ENCODE measurements around the gene PDE4DIP. TPM values are rescaled to one million over a fixed set of nuclear protein-coding genes. Genes with fewer than 3 reads are reported as not detected.
"Not testable (repeated sequence)": the region's sequence is repeated elsewhere in the genome, so short reads cannot be mapped to it uniquely, and the experiment has no call there.

PDE4DIP gene
- total and polyA plus RNA-seq, 4 experiments from 2014 or later: 10.1 to 115 (median 68.4) TPM

DNA sequence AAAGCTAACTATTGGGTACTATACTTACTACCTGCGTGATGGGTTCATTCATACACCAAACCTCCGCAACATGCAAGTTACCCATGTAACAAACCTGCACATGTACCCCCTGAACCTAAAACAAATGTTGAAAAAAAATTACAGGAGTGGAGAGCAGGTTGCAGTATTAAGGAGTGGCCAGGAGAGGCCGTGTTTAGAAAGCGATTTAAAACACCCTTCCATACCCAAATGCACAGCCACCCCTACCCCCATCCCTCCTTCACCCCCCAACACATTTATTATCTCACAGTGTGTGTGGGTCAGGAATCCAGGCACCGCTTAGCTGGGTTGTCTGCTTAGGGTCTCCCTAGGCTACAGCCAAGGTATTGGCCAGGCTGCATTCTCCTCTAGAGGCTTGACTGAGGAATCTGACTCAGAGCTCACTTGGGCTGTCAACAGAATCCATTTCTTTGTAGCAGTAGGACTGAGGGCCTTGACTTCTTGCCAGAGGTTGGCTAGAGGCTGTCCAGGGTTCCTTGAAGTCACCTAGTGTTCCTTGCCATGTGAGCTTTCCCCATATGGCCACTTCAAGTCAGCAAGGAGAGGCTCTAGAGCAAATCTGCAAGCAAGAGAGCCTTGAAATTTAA lies 67.2 kb downstream of the PDE4DIP start:
- H3K4me1 Mint-ChIP-seq; H3K27me3 ChIP-seq (ENCODE audit: insufficient read depth, low read length); intact Hi-C loops (cut with micrococcal nuclease); DNase-seq; H3K4me3 Mint-ChIP-seq; POLR2A ChIA-PET (ENCODE audit: partially characterized antibody); CTCF ChIA-PET (ENCODE audit: partially characterized antibody); H3K4me1 ChIP-seq (ENCODE audit: insufficient read depth, low read length); H3K9me3 Mint-ChIP-seq; H3K36me3 ChIP-seq (ENCODE audit: insufficient read depth, low read length); H3K27ac ChIP-seq (ENCODE audit: low read depth, low read length); H3K27me3 Mint-ChIP-seq; H3K27ac Mint-ChIP-seq; H3K9me3 ChIP-seq (ENCODE audit: control insufficient read depth in 1 of 2, low read length in 2 of 2); H3K4me3 ChIP-seq (ENCODE audit: low read length in 2 of 2); H3K36me3 Mint-ChIP-seq: not testable (repeated sequence)

GRCh38 chr1:148916222-148916621 lies 72.0 kb downstream of the PDE4DIP start:
- H3K27me3 Mint-ChIP-seq; H3K4me1 Mint-ChIP-seq; H3K27ac ChIP-seq (ENCODE audit: low read depth, low read length); DNase-seq; H3K27me3 ChIP-seq (ENCODE audit: insufficient read depth, low read length); H3K27ac Mint-ChIP-seq; H3K4me3 ChIP-seq (ENCODE audit: low read length in 2 of 2); POLR2A ChIA-PET (ENCODE audit: partially characterized antibody); H3K36me3 ChIP-seq (ENCODE audit: insufficient read depth, low read length); H3K4me3 Mint-ChIP-seq; H3K36me3 Mint-ChIP-seq; H3K9me3 ChIP-seq (ENCODE audit: control insufficient read depth in 1 of 2, low read length in 2 of 2); CTCF ChIA-PET (ENCODE audit: partially characterized antibody); intact Hi-C loops (cut with micrococcal nuclease); H3K4me1 ChIP-seq (ENCODE audit: insufficient read depth, low read length); H3K9me3 Mint-ChIP-seq: not testable (repeated sequence)

GRCh38 chr1:148916695-148917348 lies 72.6 kb downstream of the PDE4DIP start:
- POLR2A ChIA-PET (ENCODE audit: partially characterized antibody); H3K4me3 ChIP-seq (ENCODE audit: low read length in 2 of 2); H3K27me3 ChIP-seq (ENCODE audit: insufficient read depth, low read length); H3K4me1 Mint-ChIP-seq; H3K4me1 ChIP-seq (ENCODE audit: insufficient read depth, low read length); H3K36me3 ChIP-seq (ENCODE audit: insufficient read depth, low read length); H3K9me3 Mint-ChIP-seq; H3K4me3 Mint-ChIP-seq; H3K27ac ChIP-seq (ENCODE audit: low read depth, low read length); intact Hi-C loops (cut with micrococcal nuclease); H3K9me3 ChIP-seq (ENCODE audit: control insufficient read depth in 1 of 2, low read length in 2 of 2); H3K27me3 Mint-ChIP-seq; H3K36me3 Mint-ChIP-seq; DNase-seq; CTCF ChIA-PET (ENCODE audit: partially characterized antibody): not testable (repeated sequence)
- peak overlapping the region in 1 of 7 donors; percentile 53 for H3K27ac Mint-ChIP-seq

DNA sequence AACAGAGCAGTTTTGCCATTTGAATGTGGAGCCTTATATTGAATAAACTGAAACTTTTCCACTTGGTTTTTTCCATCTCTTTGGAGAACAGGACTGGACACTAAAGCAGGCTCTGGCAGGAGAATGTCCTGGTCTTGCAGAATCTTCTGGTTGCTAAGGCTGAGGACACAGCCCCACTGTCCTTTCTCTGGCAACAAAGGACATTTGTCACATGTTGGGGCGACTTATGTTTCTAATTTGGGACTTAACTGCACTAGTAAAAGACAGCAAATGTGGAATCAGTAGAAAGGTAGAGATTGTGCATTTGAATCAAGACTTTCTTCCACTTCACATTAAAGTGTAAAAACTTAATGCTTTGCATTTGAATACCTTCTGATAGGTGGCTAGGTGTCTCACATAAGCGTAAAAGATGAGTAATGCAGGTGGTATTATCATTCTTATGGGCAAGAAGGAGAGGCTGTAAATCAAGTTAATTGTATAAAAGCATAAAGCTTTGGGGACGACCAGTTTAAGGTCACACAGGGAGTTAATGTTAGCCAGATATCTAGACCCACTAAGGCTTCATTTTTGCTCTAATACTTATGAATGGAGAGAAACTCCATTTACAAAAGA lies 74.7 kb downstream of the PDE4DIP start:
- H3K4me3 Mint-ChIP-seq; H3K9me3 ChIP-seq (ENCODE audit: control insufficient read depth in 1 of 2, low read length in 2 of 2); H3K27ac ChIP-seq (ENCODE audit: low read depth, low read length); H3K36me3 ChIP-seq (ENCODE audit: insufficient read depth, low read length); H3K4me3 ChIP-seq (ENCODE audit: low read length in 2 of 2); DNase-seq; H3K9me3 Mint-ChIP-seq; CTCF ChIA-PET (ENCODE audit: partially characterized antibody); H3K27me3 ChIP-seq (ENCODE audit: insufficient read depth, low read length); intact Hi-C loops (cut with micrococcal nuclease); H3K36me3 Mint-ChIP-seq; H3K27me3 Mint-ChIP-seq; H3K4me1 ChIP-seq (ENCODE audit: insufficient read depth, low read length); H3K27ac Mint-ChIP-seq; H3K4me1 Mint-ChIP-seq; POLR2A ChIA-PET (ENCODE audit: partially characterized antibody): not testable (repeated sequence)

DNA sequence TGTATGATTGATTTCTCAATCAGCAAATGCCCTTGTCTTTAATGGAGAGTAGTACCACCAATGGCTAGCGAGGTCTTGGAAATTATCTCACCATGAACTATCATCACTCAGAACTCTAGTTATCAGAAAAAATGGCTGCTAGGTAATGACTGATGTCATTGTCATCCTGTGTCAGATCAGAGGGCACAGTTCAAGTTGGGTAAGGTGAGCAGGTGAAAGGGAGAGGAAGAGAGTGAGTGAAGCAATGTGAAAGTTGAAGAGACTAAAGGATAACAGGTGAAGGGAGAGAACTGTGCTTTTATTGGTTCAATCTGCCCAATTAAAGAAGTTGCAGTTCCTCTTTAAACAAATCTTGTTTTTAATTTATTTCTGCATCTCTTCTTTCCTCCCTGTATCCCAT lies 76.8 kb downstream of the PDE4DIP start:
- H3K27me3 Mint-ChIP-seq; intact Hi-C loops (cut with micrococcal nuclease); H3K4me3 ChIP-seq (ENCODE audit: low read length in 2 of 2); H3K4me1 ChIP-seq (ENCODE audit: insufficient read depth, low read length); H3K9me3 Mint-ChIP-seq; H3K27ac ChIP-seq (ENCODE audit: low read depth, low read length); H3K27ac Mint-ChIP-seq; H3K27me3 ChIP-seq (ENCODE audit: insufficient read depth, low read length); DNase-seq; H3K4me3 Mint-ChIP-seq; H3K36me3 ChIP-seq (ENCODE audit: insufficient read depth, low read length); H3K36me3 Mint-ChIP-seq; POLR2A ChIA-PET (ENCODE audit: partially characterized antibody); H3K4me1 Mint-ChIP-seq; H3K9me3 ChIP-seq (ENCODE audit: control insufficient read depth in 1 of 2, low read length in 2 of 2); CTCF ChIA-PET (ENCODE audit: partially characterized antibody): not testable (repeated sequence)

DNA sequence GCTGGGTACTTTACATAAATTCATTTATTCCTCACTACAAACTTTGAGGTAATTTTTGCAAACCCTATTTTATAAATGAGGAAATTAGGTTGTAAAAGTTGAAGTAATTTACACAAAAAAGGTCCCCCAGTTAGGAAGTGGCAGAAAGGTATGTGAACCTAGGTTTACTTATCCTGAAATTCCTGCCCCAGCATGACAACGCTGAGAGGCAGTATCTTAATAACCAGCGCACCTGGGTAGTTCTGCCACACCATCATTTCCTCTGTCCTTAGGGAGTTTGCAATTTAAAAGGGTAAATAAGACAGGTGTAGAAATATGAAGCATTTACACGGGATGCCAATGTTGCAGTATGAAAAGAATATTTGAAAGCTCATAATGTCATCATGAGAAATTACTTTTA lies 79.6 kb downstream of the PDE4DIP start:
- H3K9me3 Mint-ChIP-seq; CTCF ChIA-PET (ENCODE audit: partially characterized antibody): not testable (repeated sequence)

DNA sequence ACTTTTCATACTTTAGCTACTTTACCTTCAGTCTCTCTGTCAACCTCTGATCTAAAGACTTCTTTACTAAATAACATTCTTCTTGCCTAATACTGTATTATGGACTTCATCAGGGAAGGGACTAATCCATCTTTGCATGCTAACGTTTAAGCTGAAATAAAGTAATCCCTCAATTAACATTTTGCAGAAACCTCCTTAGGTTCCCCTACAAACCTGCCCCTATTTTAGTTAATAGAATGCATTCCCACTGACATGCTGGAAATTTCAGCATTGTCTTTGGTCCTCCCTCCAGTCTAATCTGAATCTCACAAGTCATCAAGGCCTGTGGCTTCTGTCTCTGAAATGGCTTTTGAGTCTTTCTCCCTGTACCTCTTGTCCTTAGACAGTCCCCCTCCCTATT lies 83.4 kb downstream of the PDE4DIP start:
- H3K4me1 Mint-ChIP-seq; intact Hi-C loops (cut with micrococcal nuclease); H3K36me3 ChIP-seq (ENCODE audit: insufficient read depth, low read length); POLR2A ChIA-PET (ENCODE audit: partially characterized antibody); H3K4me3 Mint-ChIP-seq; H3K36me3 Mint-ChIP-seq; H3K27ac ChIP-seq (ENCODE audit: low read depth, low read length); H3K4me1 ChIP-seq (ENCODE audit: insufficient read depth, low read length); CTCF ChIA-PET (ENCODE audit: partially characterized antibody); H3K4me3 ChIP-seq (ENCODE audit: low read length in 2 of 2); H3K9me3 Mint-ChIP-seq; H3K27me3 ChIP-seq (ENCODE audit: insufficient read depth, low read length); H3K27me3 Mint-ChIP-seq; H3K27ac Mint-ChIP-seq; DNase-seq; H3K9me3 ChIP-seq (ENCODE audit: control insufficient read depth in 1 of 2, low read length in 2 of 2): not testable (repeated sequence)

More for the DNA sequence above, 79.6 kb downstream of the PDE4DIP start:
- H3K4me3 ChIP-seq (ENCODE audit: low read length in 2 of 2); H3K36me3 ChIP-seq (ENCODE audit: insufficient read depth, low read length); H3K27me3 ChIP-seq (ENCODE audit: insufficient read depth, low read length); H3K4me3 Mint-ChIP-seq; H3K36me3 Mint-ChIP-seq; H3K27ac ChIP-seq (ENCODE audit: low read depth, low read length); H3K9me3 ChIP-seq (ENCODE audit: control insufficient read depth in 1 of 2, low read length in 2 of 2); H3K27ac Mint-ChIP-seq; H3K4me1 Mint-ChIP-seq; intact Hi-C loops (cut with micrococcal nuclease); H3K4me1 ChIP-seq (ENCODE audit: insufficient read depth, low read length); POLR2A ChIA-PET (ENCODE audit: partially characterized antibody); H3K27me3 Mint-ChIP-seq; DNase-seq: not testable (repeated sequence)
